ENCODE results near the gene NFIB. TPM values are rescaled to one million over a fixed set of nuclear protein-coding genes. Genes with fewer than 3 reads are reported as not detected.

The NFIB gene
- total RNA-seq, 2 donors from 2014 or later: 54.8 to 114 TPM

DNA sequence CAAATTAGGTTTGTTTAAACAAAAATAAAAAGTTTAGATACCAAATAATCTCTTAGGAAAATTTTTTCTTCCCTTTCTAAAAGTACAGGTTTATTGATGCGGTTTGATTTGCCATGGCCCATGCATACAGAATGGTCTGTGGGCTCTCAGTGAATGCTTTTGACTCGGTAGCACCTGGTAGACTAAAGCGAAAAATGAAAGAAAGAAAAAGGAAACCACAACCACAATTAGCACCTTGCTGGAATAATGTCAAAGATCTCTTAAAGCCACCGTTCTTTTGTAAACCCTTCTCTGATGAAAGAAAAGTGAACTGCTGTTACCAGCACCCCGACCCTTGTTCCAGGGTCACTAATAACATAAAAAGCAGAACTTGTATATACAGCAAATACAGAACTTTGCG, 157.9 kb downstream of the NFIB start:
- Histone ChIP-seq H3K4me3 (no peak overlapping the region), H3K36me3 (no peaks in the 10 kb centered on the region), H3K4me1 (ENCODE audit: control insufficient read depth in 1 of 2, low read depth in 2 of 2) (peaks cover 12 to 41% of the 10 kb centered on the region in 2 donors), H3K27me3 (replicated peaks; ENCODE audit: insufficient read depth) (no peaks in the 10 kb centered on the region), H3K9me3 (no peaks in the 10 kb centered on the region), H3K27ac (no peak overlapping the region)
- no peak for DNase-seq (ENCODE audit: low spot score)
- no peak for ATAC-seq (ENCODE audit: insufficient number of reproducible peaks, low FRiP score, low read depth)
- TF ChIP-seq, protein P1, sequence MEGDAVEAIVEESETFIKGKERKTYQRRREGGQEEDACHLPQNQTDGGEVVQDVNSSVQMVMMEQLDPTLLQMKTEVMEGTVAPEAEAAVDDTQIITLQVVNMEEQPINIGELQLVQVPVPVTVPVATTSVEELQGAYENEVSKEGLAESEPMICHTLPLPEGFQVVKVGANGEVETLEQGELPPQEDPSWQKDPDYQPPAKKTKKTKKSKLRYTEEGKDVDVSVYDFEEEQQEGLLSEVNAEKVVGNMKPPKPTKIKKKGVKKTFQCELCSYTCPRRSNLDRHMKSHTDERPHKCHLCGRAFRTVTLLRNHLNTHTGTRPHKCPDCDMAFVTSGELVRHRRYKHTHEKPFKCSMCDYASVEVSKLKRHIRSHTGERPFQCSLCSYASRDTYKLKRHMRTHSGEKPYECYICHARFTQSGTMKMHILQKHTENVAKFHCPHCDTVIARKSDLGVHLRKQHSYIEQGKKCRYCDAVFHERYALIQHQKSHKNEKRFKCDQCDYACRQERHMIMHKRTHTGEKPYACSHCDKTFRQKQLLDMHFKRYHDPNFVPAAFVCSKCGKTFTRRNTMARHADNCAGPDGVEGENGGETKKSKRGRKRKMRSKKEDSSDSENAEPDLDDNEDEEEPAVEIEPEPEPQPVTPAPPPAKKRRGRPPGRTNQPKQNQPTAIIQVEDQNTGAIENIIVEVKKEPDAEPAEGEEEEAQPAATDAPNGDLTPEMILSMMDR (IDR thresholded peaks at IDR 0.05): no peak

DNA sequence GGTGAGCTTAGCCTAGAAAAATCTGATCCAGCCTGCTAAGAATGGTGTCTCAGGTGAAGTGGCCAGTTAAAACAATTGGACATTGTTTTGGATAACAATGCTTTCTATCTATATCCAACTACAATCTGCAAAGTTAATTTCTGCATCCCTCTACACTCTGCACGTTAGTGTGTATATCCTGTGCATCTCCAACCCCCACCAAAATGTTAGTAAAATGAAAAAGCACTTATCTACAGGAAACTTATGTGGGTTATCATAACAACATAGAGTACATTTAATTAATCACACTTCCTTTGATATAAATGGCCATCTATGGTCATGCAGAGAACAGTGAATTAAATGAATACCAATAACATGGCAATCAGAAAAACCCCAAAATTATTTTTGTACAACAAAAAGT, 158.7 kb downstream of the NFIB start:
- TF ChIP-seq, protein P1 (IDR thresholded peaks at IDR 0.05): no peak
- Histone ChIP-seq H3K27ac (no peak overlapping the region), H3K36me3 (no peaks in the 10 kb centered on the region), H3K4me3 (no peak overlapping the region), H3K27me3 (replicated peaks; ENCODE audit: insufficient read depth) (no peaks in the 10 kb centered on the region), H3K4me1 (ENCODE audit: control insufficient read depth in 1 of 2, low read depth in 2 of 2) (peaks cover 12 to 38% of the 10 kb centered on the region in 2 donors), H3K9me3 (no peaks in the 10 kb centered on the region)
- no peak for DNase-seq (ENCODE audit: low spot score)
- ATAC-seq (ENCODE audit: insufficient number of reproducible peaks, low FRiP score, low read depth): no peak

DNA sequence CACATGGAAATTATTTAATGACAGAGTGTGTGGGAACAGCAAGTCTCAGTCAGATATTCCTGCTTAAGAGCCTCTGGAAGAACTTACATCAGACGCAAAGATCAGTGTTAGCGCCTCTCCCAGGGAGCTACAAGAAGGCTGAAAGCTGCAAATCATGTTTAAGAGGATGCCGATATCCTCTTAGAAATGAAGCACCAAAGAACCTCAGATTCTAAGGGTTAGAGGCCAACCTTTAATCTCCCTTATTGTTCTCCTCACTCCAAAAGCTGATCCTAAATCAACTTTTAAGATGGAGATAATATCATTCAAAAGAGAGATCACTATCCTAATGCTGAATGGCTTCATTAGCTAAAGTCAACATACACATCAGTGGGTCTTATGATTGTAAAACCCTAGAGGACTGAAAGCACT, 160.6 kb downstream of the NFIB start:
- H3K27ac ChIP-seq: no peak overlapping the region
- no peak for ATAC-seq (ENCODE audit: insufficient number of reproducible peaks, low FRiP score, low read depth)

DNA sequence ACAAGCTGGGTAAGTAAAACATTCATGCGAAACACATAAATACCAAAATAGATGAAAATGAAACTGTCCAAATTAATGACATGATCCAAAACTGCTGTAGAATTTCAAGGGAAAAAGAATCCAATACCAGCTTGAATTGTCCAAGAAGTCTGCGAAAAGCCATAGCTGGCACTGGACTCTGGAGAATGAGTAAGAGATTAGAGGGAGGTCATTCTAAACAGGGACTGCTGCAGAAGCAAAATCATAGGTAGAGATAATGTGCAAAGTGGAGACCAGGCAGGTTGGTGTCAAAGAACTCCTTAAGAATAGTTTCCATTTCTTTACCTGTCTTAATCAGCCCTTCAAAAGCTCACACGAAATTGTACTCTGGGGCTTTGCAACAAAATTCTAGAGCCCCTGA, 162.5 kb downstream of the NFIB start:
- Histone ChIP-seq H3K27me3 (replicated peaks; ENCODE audit: insufficient read depth) (no peaks in the 10 kb centered on the region), H3K4me1 (ENCODE audit: control insufficient read depth in 1 of 2, low read depth in 2 of 2) (peaks cover 11 to 26% of the 10 kb centered on the region in 2 donors), H3K27ac (no peak overlapping the region), H3K4me3 (no peak overlapping the region), H3K9me3 (no peaks in the 10 kb centered on the region), H3K36me3 (peaks cover 4% of the 10 kb centered on the region)
- ATAC-seq (ENCODE audit: insufficient number of reproducible peaks, low FRiP score, low read depth) (no peak), DNase-seq (ENCODE audit: low spot score) (no peak)
- TF ChIP-seq, protein P1 (IDR thresholded peaks at IDR 0.05): no peak

More for the DNA sequence above, 160.6 kb downstream of the NFIB start:
- no peak for DNase-seq (ENCODE audit: low spot score)
- peaks cover 12 to 26% of the 10 kb centered on the region in 2 donors for H3K4me1 ChIP-seq (ENCODE audit: control insufficient read depth in 1 of 2, low read depth in 2 of 2)
- H3K4me3 ChIP-seq: no peak overlapping the region
- no peaks in the 10 kb centered on the region for H3K27me3 ChIP-seq (replicated peaks; ENCODE audit: insufficient read depth)
- TF ChIP-seq, protein P1 (IDR thresholded peaks at IDR 0.05): no peak
- H3K36me3 ChIP-seq: peaks cover 4% of the 10 kb centered on the region
- no peaks in the 10 kb centered on the region for H3K9me3 ChIP-seq

DNA sequence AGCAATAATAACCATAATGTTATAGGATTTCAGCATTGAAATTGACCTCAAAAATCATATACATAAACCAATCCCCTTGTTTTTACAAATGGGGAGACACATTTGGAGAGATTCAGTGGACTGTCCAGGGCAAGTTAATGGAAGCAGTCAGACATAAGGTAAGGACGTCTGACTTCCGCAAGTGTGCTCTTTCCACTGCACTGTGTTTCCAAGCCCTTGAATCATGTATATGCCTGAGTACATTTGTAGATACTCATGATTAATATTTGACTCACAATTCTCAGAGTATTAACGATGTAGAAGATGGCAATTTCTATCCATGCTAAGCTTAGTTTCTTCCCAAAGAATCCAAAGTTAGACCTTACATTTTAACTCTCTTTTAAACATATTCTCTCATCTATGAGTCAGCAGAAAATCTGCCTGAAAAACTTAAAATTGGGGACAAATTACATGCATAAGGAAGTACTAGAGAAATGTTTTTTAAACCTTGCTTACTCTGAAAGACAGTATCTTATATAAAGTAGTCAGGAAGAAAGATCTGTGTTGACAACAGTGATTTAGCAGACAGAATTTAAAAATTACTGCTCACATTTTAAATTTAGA, 165.3 kb downstream of the NFIB start:
- H3K27me3 ChIP-seq (replicated peaks; ENCODE audit: insufficient read depth): no peaks in the 10 kb centered on the region
- no peak for DNase-seq (ENCODE audit: low spot score)

More for the DNA sequence above, 165.3 kb downstream of the NFIB start:
- TF ChIP-seq, protein P1 (IDR thresholded peaks at IDR 0.05): no peak
- no peaks in the 10 kb centered on the region for H3K9me3 ChIP-seq
- H3K36me3 ChIP-seq: peaks cover 4% of the 10 kb centered on the region
- H3K4me1 ChIP-seq (ENCODE audit: control insufficient read depth in 1 of 2, low read depth in 2 of 2): peaks cover 7 to 16% of the 10 kb centered on the region in 2 donors
- H3K27ac ChIP-seq: no peak overlapping the region
- no peak for ATAC-seq (ENCODE audit: insufficient number of reproducible peaks, low FRiP score, low read depth)
- no peak overlapping the region for H3K4me3 ChIP-seq
